Activated naive CD8-positive, alpha-beta T cell treated with anti-CD3 and anti-CD28 coated beads, Interleukin-2, amount 50 U/mL, for 16 hours (primary cell): ENCODE measurements around the gene PLCH2.
"Not testable (repeated sequence)": the region's sequence is repeated elsewhere in the genome, so short reads cannot be mapped to it uniquely, and the experiment has no call there.

Source experiments
- DNase-seq: peaks from one replicate; pipeline ENCODE4 v3.0.0-alpha.2; 2020; ENCODE audit warnings: low read depth, low spot score

PLCH2 gene

DNA sequence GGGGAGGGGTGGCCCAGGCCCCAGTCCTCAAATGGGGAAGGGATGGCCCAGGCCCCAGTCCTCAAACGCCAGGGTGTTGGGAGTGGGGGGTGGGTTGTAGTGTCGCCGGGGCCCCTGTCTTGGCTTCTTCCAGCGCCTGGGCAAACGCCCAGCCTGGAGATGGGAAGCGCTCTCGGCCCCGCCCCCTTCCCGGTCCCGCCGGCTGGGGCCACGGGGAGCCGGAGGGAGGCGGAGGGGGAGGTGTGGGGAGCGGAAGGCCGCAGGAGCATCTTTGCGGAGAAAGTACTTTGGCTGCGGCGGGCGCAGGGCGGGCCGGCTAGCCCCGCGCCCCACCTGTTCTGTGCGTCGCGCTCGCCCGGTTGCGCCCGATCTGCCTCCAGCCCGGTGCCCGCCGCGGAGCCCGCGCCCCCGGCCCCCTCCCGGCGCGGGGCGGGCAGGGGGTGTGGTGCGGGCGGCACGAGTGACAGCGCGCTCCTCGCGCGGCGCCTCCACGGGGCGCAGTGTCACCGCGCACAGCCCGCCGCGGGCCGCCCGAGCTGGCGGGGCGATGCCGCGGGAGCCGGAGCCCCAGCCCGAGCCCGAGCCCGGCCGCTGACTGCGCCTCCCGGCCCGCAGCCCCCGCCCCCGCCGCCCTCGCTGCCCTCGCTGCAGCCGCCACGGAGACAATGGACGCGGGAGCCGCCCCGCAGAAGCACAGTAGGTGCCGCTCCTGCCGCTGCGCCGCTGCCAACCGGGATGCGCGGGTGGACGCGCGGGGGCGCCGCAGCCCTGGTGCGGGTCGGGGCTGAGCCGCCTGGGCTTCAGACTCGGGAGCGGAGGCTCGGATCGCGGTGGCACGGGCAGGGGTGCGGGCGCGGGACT lies 32.6 kb upstream of the PLCH2 start:
- no peak for DNase-seq

DNA sequence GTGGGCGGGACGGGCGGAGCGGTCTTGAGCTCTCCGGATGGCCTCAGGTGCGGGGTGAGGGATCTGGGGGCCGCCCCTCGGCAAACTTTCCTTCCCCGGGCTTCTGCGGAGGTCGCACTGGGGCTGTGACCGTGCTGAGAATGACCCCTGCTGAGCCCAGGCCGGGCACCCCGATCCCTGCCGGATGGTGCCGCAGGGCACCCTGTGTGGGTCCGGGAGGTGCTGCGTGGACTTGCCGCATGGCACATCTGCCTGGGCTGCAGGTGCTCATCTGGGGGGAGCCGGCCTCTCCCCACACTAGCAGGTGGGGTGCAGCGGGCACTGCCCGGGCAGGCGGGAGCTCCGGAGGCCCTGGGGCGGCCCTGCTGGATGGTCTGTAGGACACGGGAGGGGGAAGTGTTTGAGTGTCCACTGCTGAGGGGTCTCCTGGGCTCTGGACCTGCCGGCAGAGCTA lies 31.9 kb upstream of the PLCH2 start:
- no peak for DNase-seq

DNA sequence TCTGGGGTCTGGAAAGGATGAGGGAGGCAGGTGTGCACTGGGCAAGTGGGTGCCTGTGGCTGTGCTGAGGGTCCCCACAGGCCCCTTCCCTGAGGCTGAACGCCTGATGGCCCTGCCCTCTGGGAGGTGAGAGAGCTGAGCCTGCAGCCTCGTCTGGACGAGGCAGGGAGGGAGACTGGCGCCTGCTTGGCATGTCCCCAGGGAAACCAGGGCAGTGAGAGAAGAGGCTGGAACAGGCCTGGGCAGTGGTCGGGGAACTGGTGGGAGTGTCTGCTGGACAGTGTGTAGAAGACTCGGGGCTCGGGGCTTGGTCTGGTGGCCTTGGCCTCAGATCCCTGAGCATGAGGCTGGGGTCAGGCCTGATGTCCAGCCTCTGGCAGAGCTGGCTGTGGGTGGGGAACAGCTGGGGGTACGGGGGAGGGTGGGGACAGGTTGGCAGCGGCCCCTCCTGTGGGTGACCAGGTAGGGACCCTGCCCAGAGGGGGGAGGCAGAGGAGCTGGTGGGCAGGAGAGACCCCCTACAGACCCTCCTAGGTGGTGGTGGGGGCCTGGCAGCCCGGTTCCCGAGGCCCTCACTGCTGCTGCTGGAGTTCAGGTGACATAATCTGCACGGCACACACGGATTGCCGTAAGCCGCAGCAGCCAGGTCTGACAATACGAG lies 30.8 kb upstream of the PLCH2 start:
- DNase-seq = no peak

DNA sequence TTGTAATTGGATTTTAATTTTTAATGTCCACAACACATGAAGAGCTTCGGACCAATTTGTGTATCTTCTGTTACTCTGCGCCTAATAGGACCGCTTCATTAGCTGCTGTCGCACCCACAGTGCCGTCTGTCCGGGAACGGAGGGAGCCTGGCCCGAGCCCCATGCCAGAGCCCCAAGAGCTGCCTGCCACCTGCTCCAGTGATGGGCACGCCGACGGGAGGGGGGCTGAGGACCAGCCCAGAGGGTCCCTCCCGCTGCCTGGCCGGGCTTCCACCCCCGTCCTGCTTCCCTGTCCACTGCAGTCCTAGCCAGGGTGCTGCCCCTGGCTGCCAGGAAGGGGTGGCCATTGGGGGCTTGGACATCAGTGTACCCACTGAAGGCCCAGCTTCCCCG lies 30.3 kb upstream of the PLCH2 start:
- no peak for DNase-seq

DNA sequence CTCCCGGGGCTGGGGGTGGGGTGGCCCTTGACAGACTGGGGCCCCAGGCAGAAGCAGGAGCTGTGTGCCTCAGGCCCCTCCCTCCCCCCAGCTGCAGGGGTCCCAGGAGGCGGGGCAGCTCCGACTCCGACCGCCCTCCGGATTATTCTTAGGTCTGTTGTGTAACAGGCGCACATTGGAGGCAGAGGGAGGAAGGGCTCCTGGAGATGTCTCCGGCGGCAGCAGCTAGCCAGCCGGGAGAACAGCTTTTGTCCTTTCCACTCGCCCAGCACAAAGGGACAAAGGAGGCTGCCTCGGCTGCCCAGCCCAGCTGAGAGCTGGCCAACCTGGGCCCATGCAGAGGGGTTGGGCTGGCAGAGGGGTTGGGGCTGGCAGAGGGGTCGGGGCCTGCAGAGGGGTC lies 29.7 kb upstream of the PLCH2 start:
- no peak for DNase-seq

DNA sequence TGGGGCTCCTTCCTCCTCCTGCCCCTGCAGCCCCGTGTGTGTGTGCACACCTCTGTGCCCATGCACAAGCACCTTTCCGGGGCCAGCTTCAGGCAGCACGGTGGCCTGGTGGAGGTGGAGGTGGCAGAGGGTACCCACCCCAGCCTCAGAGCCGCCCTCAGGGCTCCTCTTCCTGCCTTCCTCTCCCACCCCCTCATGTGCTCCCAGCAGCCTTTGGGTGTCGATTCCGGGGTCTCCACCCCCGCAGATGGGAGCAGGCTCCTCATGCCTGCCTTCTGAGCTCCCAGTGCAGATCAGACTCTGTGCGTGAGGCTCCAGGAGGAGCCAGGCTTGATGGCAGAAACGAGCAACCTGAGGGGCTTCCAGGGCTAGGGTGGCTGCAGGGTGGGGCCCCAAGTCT lies 29.2 kb upstream of the PLCH2 start:
- no peak for DNase-seq

DNA sequence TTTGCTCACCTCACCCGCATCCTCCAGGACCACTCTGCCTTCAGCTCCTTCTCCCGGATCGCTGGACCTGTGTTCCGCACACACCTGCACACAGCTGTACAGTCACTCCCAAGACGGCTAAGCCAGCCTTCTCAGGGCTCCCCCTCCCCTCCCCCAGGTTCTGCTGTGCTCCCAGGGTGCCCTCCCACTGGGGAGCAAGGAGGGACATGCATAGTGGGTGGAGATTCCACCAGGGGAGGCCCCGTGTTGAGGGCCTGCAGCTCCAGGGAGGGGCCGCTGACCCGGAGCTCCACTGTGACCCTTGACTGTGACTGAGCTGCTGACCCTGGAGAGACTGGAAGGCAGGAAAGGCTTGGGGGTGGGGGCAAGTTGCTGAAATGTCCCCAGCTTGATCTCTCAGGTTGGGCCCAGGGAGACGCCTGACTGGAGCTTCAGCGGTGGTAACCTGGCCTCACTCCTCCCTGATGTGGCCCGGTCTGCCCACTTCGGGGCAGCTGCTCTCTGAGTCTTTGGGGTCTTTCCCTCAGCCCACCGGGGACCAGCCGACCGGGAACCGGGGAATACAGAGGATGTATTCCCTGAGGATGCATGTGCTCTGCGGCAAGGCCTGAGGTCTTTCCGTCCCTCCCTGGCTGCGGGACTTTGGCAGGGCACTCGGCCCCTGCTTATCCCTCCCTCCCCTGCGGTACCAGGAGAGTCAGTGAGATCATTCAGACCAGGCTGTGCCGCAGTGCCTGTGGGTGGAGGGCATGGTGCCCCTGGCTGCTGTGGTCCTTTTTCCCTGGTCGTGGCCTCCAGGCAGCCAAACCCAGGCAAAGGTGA lies 28.6 kb upstream of the PLCH2 start:
- DNase-seq = no peak

DNA sequence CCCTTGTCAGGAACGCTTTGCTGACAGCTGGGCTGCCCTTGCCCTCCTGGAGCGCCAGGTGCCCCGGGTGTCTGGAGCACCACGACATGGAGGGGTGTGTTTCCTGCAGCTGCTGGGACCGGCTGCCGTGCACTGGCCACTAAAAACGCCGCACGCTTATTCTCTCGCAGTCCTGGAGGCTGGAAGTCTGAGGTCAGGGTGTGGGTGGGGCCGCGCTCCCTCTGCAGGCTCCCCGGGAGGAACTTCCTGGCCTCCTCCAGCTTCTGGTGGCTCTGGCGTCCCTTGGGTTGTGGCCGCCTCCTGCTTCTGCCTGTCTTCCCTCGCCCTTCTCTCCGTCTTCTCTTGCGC lies 28.0 kb upstream of the PLCH2 start:
- DNase-seq = no peak

DNA sequence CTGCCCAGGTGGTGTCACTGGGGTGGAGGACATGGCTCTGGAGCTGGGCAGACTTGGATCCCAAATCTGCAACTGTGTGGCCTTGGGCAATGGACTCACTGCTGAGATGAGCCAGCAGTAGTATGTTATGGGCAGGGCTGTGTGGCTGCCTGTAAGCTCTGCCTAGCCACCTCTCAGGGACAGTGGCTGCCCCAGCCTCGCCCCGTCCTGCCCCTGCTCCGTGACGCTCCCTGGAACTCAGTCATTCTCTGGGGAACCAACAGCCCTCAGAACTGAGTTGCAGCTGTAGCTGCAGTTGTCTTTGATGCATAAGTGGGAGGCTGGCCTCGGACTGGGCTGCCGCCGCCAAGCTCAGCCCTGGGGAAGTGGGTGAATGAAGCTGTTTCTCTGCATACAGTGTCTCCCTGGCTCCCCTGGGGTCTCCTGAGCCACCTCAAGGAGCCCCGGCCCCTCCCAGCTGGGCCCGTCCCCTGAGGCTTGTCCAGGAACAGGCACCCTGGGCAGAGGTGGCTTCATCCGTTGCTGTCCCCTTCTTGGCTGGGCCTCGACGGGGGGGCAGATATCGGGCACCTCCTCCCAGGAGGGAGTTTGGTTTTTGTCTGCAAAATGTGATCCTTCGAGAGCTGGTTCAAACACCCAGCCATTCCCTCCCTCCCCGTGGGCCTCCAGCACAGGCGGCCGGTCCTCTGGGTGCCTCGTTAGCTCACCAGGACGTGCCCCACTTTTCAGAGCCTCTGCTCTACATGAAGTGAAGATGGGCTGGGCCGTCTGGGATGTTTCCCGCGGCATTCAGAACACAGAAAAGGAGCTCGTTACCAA lies 26.2 kb upstream of the PLCH2 start:
- DNase-seq = no peak

DNA sequence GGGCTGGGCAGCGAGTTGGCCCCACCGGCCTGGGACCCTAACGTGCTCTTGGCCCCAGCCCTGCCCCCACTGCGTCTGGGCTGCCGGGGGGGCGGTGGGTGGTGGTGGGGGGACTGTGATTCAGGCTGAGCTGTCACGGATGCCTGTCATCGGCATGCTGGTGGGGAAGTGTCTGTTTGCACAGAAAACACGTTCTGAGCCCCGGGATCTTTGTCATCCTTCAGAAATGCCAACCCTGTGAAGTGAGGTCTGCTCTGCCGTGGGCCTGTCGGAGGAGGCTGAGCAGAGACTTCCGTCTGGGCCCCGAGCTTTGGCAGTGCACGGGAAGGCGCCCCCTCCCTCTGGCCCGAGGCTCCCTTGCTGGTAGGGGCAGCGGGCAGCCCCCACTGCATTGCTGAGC lies 24.3 kb upstream of the PLCH2 start:
- no peak for DNase-seq

DNA sequence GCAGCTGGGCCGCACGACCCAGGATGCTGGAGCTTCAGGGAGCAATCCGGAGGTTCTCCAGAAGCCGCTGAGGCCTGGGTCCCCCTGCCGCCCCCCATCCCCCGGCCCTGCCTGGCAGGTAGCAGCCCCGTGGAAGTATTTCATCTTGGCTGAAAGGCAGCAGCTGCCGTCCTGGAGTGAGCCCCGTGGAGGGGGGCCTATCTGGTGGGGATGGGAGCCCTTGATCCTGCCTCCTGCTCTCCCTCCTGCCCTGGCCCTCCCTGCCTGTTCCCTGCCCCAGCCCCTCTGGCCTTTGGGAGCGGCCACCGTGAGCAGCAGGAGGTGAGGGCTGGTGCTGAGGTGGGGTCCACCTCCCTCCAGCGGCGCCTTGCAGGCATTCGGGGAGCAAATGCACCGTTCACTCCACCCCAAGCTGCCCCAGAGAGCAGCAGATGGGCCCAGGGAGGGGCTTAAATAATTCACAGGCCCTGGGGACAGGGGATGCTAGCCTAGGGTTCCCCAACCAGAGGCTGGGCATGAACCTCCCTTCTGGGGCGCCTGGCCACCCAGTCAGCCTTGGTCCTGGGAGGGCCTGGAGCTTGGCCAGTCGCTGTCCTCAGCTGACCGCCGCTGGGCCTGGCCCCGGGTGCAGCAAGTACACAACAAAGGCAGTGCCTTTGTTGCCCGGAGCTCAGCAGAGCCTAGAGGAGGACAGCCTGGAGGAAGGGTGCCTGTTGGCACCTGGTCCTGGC lies 23.7 kb upstream of the PLCH2 start:
- DNase-seq = no peak

DNA sequence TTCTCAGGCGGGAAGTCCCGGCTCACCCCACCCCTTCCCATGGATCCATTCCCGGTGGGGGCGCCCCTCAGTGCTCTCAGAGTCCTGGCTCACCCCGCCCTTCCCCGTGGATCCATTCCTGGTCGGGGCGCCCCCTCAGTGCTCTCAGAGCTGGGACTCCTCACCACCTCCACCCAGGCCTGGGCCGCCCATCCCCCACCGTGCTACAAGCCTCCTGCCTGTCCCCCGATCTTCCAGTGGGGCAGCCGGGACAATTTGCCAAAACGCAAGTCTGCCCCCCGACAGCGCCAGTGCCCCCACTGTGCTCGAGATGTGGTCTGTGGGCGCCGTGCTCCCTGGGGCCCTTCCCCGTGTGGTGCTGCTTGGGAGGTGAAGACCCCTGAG lies 23.2 kb upstream of the PLCH2 start:
- DNase-seq = no peak

DNA sequence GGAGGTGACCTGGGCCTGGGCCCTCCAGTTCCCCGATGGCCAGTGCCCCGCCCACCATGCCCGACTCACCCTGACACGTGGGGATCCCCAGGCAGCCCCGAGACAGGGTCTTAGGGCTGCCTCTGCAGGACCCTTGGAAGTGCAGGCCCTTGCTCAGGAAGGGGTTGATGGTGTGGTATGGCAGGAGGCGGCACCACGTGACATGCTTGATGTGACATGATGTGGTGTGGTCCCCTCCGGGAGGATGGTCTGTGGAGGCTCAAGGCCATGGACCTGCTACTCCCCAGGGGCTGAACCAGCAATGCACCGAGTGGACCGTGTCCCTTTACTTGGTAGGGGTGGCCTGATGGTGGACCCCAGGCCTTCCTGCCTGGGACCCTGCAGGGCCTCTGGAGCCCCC lies 21.9 kb upstream of the PLCH2 start:
- DNase-seq = no peak

DNA sequence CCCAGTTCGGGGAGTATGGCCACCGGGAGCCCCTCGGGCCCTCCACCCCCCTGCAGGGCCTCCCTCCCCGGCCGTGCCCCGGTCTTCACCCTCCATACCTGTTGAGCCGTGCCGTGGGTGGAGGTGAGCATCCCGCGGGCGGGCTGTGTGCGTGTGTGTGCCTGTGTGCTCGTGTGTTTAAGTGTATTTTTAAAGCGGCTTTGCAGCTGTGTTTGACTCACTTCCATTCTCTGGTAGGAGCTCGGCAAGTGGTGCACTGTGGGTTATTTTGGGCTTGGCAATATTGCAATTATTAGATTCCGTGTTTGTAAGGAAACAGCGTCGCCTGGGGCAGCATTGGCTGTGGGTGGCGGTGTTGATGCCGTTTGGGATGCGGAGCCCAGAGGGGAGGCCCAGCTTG lies 20.3 kb upstream of the PLCH2 start:
- DNase-seq = no peak

DNA sequence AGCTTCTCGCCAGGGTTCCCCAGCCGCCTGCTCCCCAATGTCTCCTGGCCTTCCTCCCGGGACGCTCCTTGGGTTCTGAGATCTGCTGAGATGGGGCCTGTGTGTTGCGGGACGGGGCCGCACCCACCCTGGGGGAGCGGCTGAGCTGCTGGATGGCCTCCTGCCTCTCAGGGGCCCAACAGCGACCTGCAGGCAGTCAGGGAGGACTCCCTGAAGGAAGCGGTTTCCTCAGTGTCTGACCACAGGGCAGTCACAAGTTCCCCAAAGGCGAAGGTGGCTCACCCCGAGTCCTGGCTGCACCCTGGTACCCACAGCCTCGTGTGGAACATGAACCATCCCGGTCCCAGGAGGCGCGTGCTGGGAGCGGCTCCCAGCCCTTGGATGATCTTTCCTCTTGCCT lies 18.6 kb upstream of the PLCH2 start:
- DNase-seq = no peak

DNA sequence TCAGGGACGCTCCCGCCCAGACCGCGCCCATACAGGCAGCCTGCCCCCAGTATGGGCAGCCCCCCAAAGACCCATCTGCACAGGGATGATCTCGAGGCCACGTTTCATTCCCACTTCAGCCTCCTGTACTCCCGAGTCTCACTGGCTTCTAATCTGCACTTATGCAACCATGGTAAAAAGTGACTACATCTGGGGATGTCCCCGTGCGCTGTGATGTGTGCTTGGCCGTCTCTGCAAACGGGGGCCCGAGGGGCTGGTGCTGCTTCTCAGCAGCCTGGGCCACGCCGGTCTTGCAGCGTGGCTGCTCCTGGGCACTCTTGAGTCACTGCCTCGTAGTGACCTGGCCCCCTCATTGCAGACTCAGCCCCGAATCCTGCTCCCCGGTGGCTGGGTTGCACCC lies 17.4 kb upstream of the PLCH2 start:
- DNase-seq = no peak

DNA sequence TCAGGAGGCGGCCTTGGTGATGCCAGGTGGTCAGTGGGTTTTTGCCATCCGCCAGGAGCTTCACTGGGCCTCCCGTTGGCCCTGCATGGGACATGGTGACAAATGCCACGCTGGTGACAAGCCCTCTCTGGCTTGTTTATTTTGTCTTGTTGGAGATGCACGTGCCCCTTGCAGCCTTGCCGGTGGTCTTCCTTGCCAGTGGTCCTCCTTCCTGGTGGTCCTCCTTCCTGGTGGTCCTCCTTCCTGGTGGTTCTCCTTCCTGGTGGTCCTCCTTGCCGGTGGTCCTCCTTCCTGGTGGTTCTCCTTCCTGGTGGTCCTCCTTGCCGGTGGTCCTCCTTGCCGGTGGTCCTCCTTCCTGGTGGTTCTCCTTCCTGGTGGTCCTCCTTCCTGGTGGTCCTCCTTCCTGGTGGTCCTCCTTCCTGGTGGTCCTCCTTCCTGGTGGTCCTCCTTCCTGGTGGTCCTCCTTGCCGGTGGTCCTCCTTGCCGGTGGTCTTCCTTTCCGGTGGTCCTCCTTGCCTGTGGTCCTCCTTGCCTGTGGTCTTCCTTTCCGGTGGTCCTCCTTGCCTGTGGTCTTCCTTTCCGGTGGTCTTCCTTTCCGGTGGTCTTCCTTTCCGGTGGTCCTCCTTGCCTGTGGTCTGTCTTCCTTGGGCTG lies 16.9 kb upstream of the PLCH2 start:
- DNase-seq = not testable (repeated sequence)

DNA sequence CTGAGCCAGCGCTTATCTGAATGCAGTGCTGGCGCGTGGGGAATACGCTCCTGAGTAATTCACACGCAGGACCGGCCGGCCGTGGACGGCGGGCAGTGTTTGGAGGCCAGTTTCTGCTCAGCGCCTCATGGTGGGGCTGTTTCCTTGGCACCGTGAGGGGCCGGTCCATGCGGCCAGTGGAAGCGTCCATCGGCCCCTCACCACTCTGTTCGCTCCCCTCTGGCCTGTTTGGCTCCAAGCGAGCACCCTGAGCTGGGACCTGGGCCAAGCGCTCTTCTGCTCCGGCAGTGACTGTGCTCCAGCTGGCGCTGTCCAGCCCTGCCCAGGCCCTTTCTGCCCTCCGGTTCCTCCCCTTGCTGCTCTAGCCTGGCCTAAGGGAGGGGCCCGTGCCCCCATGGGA lies 16.3 kb upstream of the PLCH2 start:
- no peak for DNase-seq

DNA sequence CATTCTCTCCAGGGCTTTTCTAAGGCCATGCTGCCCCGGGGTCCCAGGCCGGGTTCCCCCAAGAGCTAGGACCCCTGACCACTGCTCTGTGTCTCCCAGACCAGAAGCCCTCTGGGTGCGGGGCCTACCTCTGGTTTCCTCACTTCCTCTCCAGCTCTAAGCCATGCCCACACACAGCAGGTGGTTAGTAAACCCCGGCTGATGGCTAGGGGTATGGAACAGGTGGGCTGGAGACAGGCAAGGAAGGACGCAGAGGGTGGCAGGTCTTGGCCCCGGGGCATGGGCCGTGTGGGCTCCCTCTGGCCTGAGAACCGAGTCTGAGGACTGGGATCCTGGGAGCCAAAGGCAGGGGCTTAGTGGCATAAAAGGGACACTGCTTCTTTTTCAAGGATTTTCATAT lies 15.9 kb upstream of the PLCH2 start:
- no peak for DNase-seq

DNA sequence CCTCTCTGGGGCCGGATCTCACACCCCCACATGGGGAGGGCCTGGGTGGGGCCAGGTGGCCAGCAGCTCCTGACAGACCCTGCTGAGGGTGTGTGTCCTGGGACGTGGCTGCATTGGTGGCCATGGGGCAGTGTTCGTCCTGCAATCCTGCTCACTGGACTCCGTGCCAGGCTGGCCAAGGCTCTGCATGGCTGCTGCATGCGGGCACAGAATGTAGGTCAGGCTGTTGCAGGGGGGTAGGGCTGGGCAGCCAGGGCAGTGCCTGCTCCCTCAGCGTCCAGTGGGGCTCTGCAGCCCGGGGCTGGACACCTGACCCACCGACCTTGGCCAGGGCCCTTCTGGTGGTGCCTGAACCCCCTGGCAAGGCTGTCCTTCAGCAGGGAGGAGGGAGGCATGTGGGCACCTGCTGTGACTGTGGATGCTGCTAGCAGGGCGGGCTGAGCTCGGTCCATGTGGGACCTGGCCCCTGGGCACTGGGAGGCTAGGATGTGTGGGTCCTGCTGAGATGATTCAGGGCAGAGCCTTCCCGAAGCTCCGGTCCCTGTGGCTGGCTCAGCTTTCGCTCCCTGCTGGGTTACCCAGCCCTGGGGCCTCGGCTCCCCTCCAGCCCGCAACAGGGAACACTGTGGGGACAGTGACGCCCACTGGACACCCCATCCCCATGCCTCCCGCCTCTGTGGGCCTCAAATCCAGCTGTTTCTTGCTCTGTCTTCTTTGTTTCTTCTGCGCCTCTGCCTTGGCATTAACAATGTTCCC lies 14.9 kb upstream of the PLCH2 start:
- DNase-seq = no peak
